Ramos (cell line): ENCODE measurements around the gene GPX4.

Experiments used
- in situ Hi-C: fragments of 300-500 bp; cut with MboI; formaldehyde crosslinking; loops from one replicate; pipeline ENCODE4 v1.14.3; 2022; ENCODE audit warnings: low sequenced_read_pairs; ENCODE audit not compliant: unreplicated experiment

The GPX4 gene

GRCh38 chr19:1098177-1099051, 5.4 kb upstream of the GPX4 start:
- in situ Hi-C loops: no loop called here

- in situ Hi-C loops: no loop called here
Observed at GRCh38 chr19:1101337-1101698, 2.5 kb upstream of the GPX4 start.

GRCh38 chr19:1102407-1103131, 1.2 kb upstream of the GPX4 start:
- in situ Hi-C loops: no loop called here

- in situ Hi-C loops: no loop called here
Observed at GRCh38 chr19:1103132-1103707, 574 bp upstream of the GPX4 start.

- in situ Hi-C loops: no loop called here
Observed at GRCh38 chr19:1104311-1105007, 665 bp downstream of the GPX4 start.

- in situ Hi-C loops: no loop called here
Observed at GRCh38 chr19:1105008-1105872, 1.4 kb downstream of the GPX4 start.

- in situ Hi-C loops: no loop called here
Observed at GRCh38 chr19:1105873-1106840, 2.4 kb downstream of the GPX4 start.

- in situ Hi-C loops: no loop called here
Observed at GRCh38 chr19:1106841-1107660, 3.3 kb downstream of the GPX4 start.

- in situ Hi-C loops: no loop called here
Observed at GRCh38 chr19:1107661-1108261, 4.0 kb downstream of the GPX4 start.

GRCh38 chr19:1108291-1109031, 4.7 kb downstream of the GPX4 start:
- in situ Hi-C loops: no loop called here

GRCh38 chr19:1109032-1109551, 5.3 kb downstream of the GPX4 start:
- in situ Hi-C loops: no loop called here

- in situ Hi-C loops: no loop called here
Observed at GRCh38 chr19:1109697-1110671, 6.2 kb downstream of the GPX4 start.

- in situ Hi-C loops: no loop called here
Observed at GRCh38 chr19:1110809-1111640, 7.2 kb downstream of the GPX4 start.

- in situ Hi-C loops: no loop called here
Observed at GRCh38 chr19:1111641-1112267, 8.0 kb downstream of the GPX4 start.
